PC-3 (cell line): ENCODE data around the gene VWA1. TPM values are rescaled to one million over a fixed set of nuclear protein-coding genes. Genes with fewer than 3 reads are reported as not detected.
A peak's percentile ranks its signal among the peaks of the same experiment; 100 is the strongest.

Source experiments
- ATAC-seq: fragments of 200-7000 bp; cut with Tn5 transposase; 2 replicates; pipeline ENCODE4 v1.9.1; 2020; ENCODE audit warnings: mild to moderate bottlenecking, moderate library complexity
- BruUV-seq: library from RNA; stranded (reverse); fragments of 400-500 nt; replicated peaks from 2 replicates; lab custom pipeline; 2021; lab: Mats Ljungman, UMichigan
- CTCF ChIA-PET: fragments of 300-600 bp; sonication (Branson Sonifier 250); formaldehyde crosslinking; loops from one replicate; lab custom pipeline; 2022; ENCODE audit warnings: antibody characterized with exemption; lab: Charles Lee
- POLR2A ChIA-PET: fragments of 300-600 bp; sonication (Branson Sonifier 250); formaldehyde crosslinking; loops from one replicate; lab custom pipeline; 2022; ENCODE audit warnings: antibody characterized with exemption; ENCODE audit not compliant: unreplicated experiment; lab: Charles Lee
- DNase-seq: peaks from one replicate; pipeline ENCODE4 v3.0.0-alpha.2; 2015
- H2AFZ ChIP-seq: fragments of 300-600 bp; sonication (generic); 2 replicates; pipeline ENCODE4 v1.6.0; 2016; ENCODE audit warnings: antibody characterized with exemption, low read length
- H3F3A ChIP-seq: fragments of 300-600 bp; sonication (generic); one replicate; pipeline ENCODE4 v1.6.0; 2017; ENCODE audit warnings: antibody characterized with exemption, low read length, control low read depth, mild to moderate bottlenecking; ENCODE audit not compliant: unreplicated experiment
- H3K27ac ChIP-seq: fragments of 300-600 bp; sonication (generic); 2 replicates; pipeline ENCODE4 v1.5.1; 2016; ENCODE audit warnings: mild to moderate bottlenecking, low read length
- H3K27me3 ChIP-seq: fragments of 300-600 bp; sonication (generic); 2 replicates; pipeline ENCODE4 v1.6.1; 2016; ENCODE audit warnings: low read length, mixed read lengths
- H3K36me3 ChIP-seq: fragments of 300-600 bp; sonication (generic); 2 replicates; pipeline ENCODE4 v1.6.1; 2016; ENCODE audit warnings: low read depth, mixed run types, low read length, mixed read lengths
- H3K4me1 ChIP-seq: fragments of 300-600 bp; sonication (generic); 2 replicates; pipeline ENCODE4 v1.5.1; 2016; ENCODE audit warnings: low read length; ENCODE audit not compliant: insufficient read depth
- H3K4me2 ChIP-seq: fragments of 300-600 bp; sonication (generic); 2 replicates; pipeline ENCODE4 v1.6.0; 2016; ENCODE audit warnings: low read length
- H3K4me3 ChIP-seq: fragments of 300-600 bp; sonication (generic); 2 replicates; pipeline ENCODE4 v1.5.1; 2016; ENCODE audit warnings: mild to moderate bottlenecking, low read length, mixed read lengths
- H3K79me2 ChIP-seq: fragments of 300-600 bp; sonication (generic); 2 replicates; pipeline ENCODE4 v1.6.1; 2017; ENCODE audit warnings: low read length, mixed read lengths
- H3K9ac ChIP-seq: fragments of 300-600 bp; sonication (generic); 2 replicates; pipeline ENCODE4 v1.6.0; 2016; ENCODE audit warnings: mild to moderate bottlenecking, low read length
- H3K9me2 ChIP-seq: fragments of 300-600 bp; sonication (generic); replicated peaks from 2 replicates; pipeline ENCODE4 v1.6.1; 2016; ENCODE audit warnings: mixed run types, low read length, mixed read lengths
- H3K9me3 ChIP-seq: fragments of 300-600 bp; sonication (generic); 2 replicates; pipeline ENCODE4 v1.6.1; 2016; ENCODE audit warnings: low read length, mixed read lengths
- H4K20me1 ChIP-seq: fragments of 300-600 bp; sonication (generic); 2 replicates; pipeline ENCODE4 v1.6.1; 2016; ENCODE audit warnings: low read length, mixed read lengths
- EZH2 ChIP-seq: fragments of 300-600 bp; sonication (generic); IDR thresholded peaks from one replicate; pipeline ENCODE4 v1.6.1; 2017; ENCODE audit warnings: antibody characterized with exemption, mild to moderate bottlenecking, low read length; ENCODE audit not compliant: unreplicated experiment
- EZH2phosphoT487 ChIP-seq: fragments of 300-600 bp; sonication (generic); IDR thresholded peaks from 2 replicates; pipeline ENCODE4 v1.6.1; 2018; ENCODE audit warnings: mild to moderate bottlenecking, antibody characterized with exemption, low read length, borderline replicate concordance
- intact Hi-C: fragments of 100-400 bp; cut with micrococcal nuclease; formaldehyde crosslinking; loops from 2 replicates; pipeline ENCODE4 v1.9.0; 2023
- total RNA-seq: library from RNA; depleted of rRNA; stranded (reverse); fragments of >200 nt; gene quantifications from 2 replicates; pipeline ENCODE4 v1.2.3, GENCODE V29; 2014
- TF ChIP-seq, protein P1 (sequence below): fragments of 300-600 bp; sonication (generic); conservative IDR thresholded peaks from 2 replicates; pipeline ENCODE4 v1.5.1; 2017; ENCODE audit warnings: antibody characterized with exemption, low read depth, mild to moderate bottlenecking, low read length

Gene VWA1
- total RNA-seq, 1 experiment from 2014 or later = 59.1 TPM

DNA sequence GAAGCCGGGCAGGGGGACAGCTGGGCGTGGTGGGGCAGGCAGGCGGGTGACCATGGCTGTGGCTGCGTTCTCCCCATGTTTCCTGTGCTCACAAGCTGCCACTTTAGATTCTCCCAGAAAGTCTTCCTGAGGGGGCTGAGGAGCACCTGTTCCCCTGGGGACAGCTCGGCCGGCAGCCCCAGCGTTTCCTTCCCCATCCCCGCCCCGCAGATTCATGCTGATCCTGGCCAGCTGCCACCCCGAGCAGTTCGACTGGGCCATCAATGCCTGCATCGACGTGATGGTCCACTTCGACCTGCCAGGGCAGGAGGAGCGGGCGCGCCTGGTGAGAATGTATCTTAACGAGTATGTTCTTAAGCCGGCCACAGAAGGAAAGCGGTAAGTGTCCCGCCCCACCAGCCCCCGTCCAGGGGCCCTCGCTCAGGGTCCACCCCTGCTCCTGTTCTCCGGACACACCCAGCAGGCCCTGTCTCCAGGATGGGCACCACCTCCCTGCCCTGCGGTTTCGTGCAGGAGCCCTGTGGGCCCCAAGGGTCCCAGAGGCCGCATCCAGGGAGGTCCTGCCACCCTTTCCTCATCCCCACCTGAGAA is 25.1 kb downstream of the VWA1 start:
- BruUV-seq = no TSS peak
- H3K36me3 ChIP-seq = no peaks in the 10 kb centered on the region
- H3K79me2 ChIP-seq = no peaks in the 10 kb centered on the region
- ChIA-PET POLR2A (no interaction called here), CTCF (no interaction called here)
- DNase-seq (no peak), ATAC-seq (no peak)
- intact Hi-C loops = no loop called here
- H3K4me1 ChIP-seq = peaks cover 4% of the 10 kb centered on the region
- H3K9me2 ChIP-seq = no peaks in the 10 kb centered on the region
- no peak overlapping the region for H3K9ac ChIP-seq
- no peaks in the 10 kb centered on the region for H3K9me3 ChIP-seq
- no peaks in the 10 kb centered on the region for H4K20me1 ChIP-seq
- no peaks in the 10 kb centered on the region for H3F3A ChIP-seq
- TF ChIP-seq EZH2phosphoT487 (no peak), EZH2 (no peak)
- TF ChIP-seq, protein P1, sequence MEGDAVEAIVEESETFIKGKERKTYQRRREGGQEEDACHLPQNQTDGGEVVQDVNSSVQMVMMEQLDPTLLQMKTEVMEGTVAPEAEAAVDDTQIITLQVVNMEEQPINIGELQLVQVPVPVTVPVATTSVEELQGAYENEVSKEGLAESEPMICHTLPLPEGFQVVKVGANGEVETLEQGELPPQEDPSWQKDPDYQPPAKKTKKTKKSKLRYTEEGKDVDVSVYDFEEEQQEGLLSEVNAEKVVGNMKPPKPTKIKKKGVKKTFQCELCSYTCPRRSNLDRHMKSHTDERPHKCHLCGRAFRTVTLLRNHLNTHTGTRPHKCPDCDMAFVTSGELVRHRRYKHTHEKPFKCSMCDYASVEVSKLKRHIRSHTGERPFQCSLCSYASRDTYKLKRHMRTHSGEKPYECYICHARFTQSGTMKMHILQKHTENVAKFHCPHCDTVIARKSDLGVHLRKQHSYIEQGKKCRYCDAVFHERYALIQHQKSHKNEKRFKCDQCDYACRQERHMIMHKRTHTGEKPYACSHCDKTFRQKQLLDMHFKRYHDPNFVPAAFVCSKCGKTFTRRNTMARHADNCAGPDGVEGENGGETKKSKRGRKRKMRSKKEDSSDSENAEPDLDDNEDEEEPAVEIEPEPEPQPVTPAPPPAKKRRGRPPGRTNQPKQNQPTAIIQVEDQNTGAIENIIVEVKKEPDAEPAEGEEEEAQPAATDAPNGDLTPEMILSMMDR = no peak
- no peak overlapping the region for H2AFZ ChIP-seq
- H3K4me3 ChIP-seq = no peak overlapping the region
- no peak overlapping the region for H3K27ac ChIP-seq
- H3K4me2 ChIP-seq = no peak overlapping the region
- H3K27me3 ChIP-seq = no peaks in the 10 kb centered on the region

DNA sequence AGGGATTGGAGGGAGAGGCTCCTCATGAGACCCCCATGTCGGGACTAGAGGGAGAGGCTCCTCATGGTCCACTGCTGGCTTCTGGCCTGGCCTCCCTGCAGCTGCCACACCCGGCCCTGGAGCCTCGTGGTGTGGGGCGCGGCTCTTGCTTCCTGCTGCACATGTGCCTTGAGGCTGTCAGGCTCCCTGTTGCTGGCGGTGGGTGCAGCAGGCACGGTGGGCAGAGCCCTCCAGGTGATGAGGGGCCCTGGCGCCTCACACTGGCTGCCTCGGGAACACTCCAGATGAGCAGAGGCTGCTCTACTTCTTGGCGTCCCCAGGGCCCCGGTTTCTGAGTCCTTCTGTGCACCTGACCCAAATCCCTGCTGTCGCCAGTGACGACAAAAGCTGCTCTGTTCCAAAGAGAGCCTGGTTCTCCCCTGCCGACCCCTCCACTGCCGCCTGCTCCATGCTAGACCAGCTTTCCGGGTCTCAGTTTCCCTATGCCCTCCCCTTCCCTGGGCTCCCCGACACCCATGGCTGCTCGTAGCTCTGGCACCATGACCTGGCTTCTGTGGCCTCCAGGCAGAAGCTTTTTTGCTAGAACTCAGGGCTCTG is 26.3 kb downstream of the VWA1 start:
- Histone ChIP-seq H3K79me2 (no peaks in the 10 kb centered on the region), H4K20me1 (no peaks in the 10 kb centered on the region), H3K27ac (no peak overlapping the region), H3K9me3 (no peaks in the 10 kb centered on the region), H3K27me3 (no peaks in the 10 kb centered on the region), H3K9me2 (no peaks in the 10 kb centered on the region), H2AFZ (no peak overlapping the region), H3K36me3 (no peaks in the 10 kb centered on the region), H3F3A (no peaks in the 10 kb centered on the region), H3K9ac (no peak overlapping the region), H3K4me3 (no peak overlapping the region), H3K4me1 (peaks cover 4% of the 10 kb centered on the region), H3K4me2 (no peak overlapping the region)
- ATAC-seq (peak; percentile 64), DNase-seq (peak; percentile 37)
- ChIA-PET POLR2A (interaction anchor here (0.6 kb wide), 1 partner anchor 87 kb away, joined by 4 read pairs; the partner anchor contains the start of gene AURKAIP1), CTCF (no interaction called here)
- intact Hi-C loops = no loop called here
- TF ChIP-seq, protein P1 = no peak
- TF ChIP-seq EZH2 (no peak), EZH2phosphoT487 (no peak)
- BruUV-seq = no TSS peak

DNA sequence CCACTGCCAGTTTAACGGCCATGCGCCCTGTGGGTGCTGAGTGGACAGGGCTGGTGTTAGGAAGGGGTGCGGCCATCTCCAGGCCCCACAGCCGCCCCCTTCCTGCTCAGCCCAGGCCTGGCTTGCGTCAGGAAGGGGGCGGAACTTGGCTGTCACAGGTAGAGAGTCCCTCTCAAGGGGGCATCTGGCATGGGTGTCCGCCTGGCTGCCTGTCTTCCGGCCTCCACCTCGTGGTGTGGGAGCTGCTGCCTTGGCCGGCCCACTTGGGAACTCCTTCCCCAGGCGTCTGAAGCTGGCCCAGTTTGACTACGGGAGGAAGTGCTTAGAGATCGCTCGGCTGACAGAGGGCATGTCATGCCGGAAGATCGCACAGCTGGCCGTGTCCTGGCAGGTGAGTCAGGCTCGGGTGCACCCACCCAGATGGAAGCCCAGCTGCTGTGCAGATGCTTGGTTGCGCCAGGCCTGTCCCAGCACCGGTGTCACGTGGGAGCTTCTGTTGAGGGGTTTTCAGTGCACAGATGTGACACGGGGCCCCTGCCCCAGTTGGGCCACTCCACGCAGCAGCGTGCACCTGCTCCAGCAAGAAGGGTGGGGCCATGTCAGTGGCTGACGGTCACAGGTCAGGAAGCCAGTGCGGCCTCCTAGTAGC is 27.0 kb downstream of the VWA1 start:
- POLR2A ChIA-PET = interaction anchor here (0.6 kb wide), 1 partner anchor 87 kb away, joined by 4 read pairs; the partner anchor contains the start of gene AURKAIP1

More for the DNA sequence above, 27.0 kb downstream of the VWA1 start:
- Histone ChIP-seq H3K4me1 (peaks cover 4% of the 10 kb centered on the region), H4K20me1 (no peaks in the 10 kb centered on the region), H2AFZ (no peak overlapping the region), H3K9me3 (no peaks in the 10 kb centered on the region), H3K27me3 (no peaks in the 10 kb centered on the region), H3K36me3 (no peaks in the 10 kb centered on the region), H3K9me2 (no peaks in the 10 kb centered on the region), H3K9ac (no peak overlapping the region), H3K79me2 (no peaks in the 10 kb centered on the region), H3K4me2 (no peak overlapping the region), H3K4me3 (no peak overlapping the region), H3F3A (no peaks in the 10 kb centered on the region), H3K27ac (no peak overlapping the region)
- peak; percentile 61 for ATAC-seq
- intact Hi-C loops = no loop called here
- CTCF ChIA-PET = no interaction called here
- no TSS peak for BruUV-seq
- TF ChIP-seq, protein P1 = no peak
- no peak for TF ChIP-seq EZH2phosphoT487
- no peak for TF ChIP-seq EZH2
- no peak for DNase-seq
